OCI-LY1 (cell line): ENCODE results near the gene CPXM1.

ENCODE experiments used
- H2AFZ ChIP-seq: fragments of 200-600 bp; sonication (generic), shearing (Covaris generic); 2 replicates; pipeline ENCODE4 v1.6.0; 2014; ENCODE audit warnings: antibody characterized with exemption, mild to moderate bottlenecking, low read length
- H3F3A ChIP-seq: fragments of 200-600 bp; sonication (generic), shearing (Covaris generic); 2 replicates; pipeline ENCODE4 v1.6.0; 2014; ENCODE audit warnings: mild to moderate bottlenecking, antibody characterized with exemption, low read length, moderate library complexity; ENCODE audit not compliant: insufficient read depth
- H3K27ac ChIP-seq: fragments of 200-600 bp; sonication (generic); 2 replicates; pipeline ENCODE4 v1.5.1; 2014; ENCODE audit warnings: low read length, mixed run types, mild to moderate bottlenecking, low read depth; ENCODE audit not compliant: poor library complexity, severe bottlenecking
- H3K27me3 ChIP-seq: fragments of 200-600 bp; sonication (generic); 2 replicates; pipeline ENCODE4 v1.6.0; 2014; ENCODE audit warnings: antibody characterized with exemption, mild to moderate bottlenecking, low read length, moderate library complexity; ENCODE audit not compliant: insufficient read depth
- H3K36me3 ChIP-seq: fragments of 200-600 bp; sonication (generic); 2 replicates; pipeline ENCODE4 v1.6.1; 2014; ENCODE audit warnings: mild to moderate bottlenecking, antibody characterized with exemption, low read length, moderate library complexity, mixed read lengths; ENCODE audit not compliant: insufficient read depth
- H3K4me1 ChIP-seq: fragments of 200-600 bp; sonication (generic); 2 replicates; pipeline ENCODE4 v1.5.1; 2014; ENCODE audit warnings: mild to moderate bottlenecking, low read length, moderate library complexity; ENCODE audit not compliant: insufficient read depth, severe bottlenecking
- H3K4me2 ChIP-seq: fragments of 200-600 bp; sonication (generic), shearing (Covaris generic); 2 replicates; pipeline ENCODE4 v1.6.1; 2014; ENCODE audit warnings: low read length
- H3K4me3 ChIP-seq: fragments of 200-600 bp; sonication (generic); 2 replicates; pipeline ENCODE4 v1.5.1; 2014; ENCODE audit warnings: low read length, low read depth, mild to moderate bottlenecking, mixed read lengths; ENCODE audit not compliant: poor library complexity, severe bottlenecking
- H3K79me2 ChIP-seq: fragments of 200-600 bp; shearing (Covaris generic); 2 replicates; pipeline ENCODE4 v1.6.1; 2016; ENCODE audit warnings: mixed run types, low read length, mixed read lengths; ENCODE audit not compliant: insufficient read depth
- H3K9ac ChIP-seq: fragments of 200-600 bp; sonication (generic), shearing (Covaris generic); 2 replicates; pipeline ENCODE4 v1.6.1; 2014; ENCODE audit warnings: mild to moderate bottlenecking, low read length, mixed read lengths
- H3K9me2 ChIP-seq: fragments of 200-600 bp; sonication (generic), shearing (Covaris generic); 2 replicates; pipeline ENCODE4 v1.6.1; 2014; ENCODE audit warnings: low read depth, mild to moderate bottlenecking, low read length, mixed read lengths
- H3K9me3 ChIP-seq: fragments of 200-600 bp; shearing (Covaris generic); 2 replicates; pipeline ENCODE4 v1.6.1; 2014; ENCODE audit warnings: low read length, mixed read lengths
- H4K20me1 ChIP-seq: fragments of 200-600 bp; sonication (generic), shearing (Covaris generic); 2 replicates; pipeline ENCODE4 v1.6.0; 2016; ENCODE audit warnings: mild to moderate bottlenecking, low read length; ENCODE audit not compliant: insufficient read depth
- CTCF ChIP-seq: fragments of 200-600 bp; sonication (generic), shearing (Covaris generic); IDR thresholded peaks from 2 replicates; pipeline ENCODE4 v1.5.1; 2017; ENCODE audit warnings: mild to moderate bottlenecking, antibody characterized with exemption, low read length, moderate library complexity, mixed read lengths
- EZH2 ChIP-seq: fragments of 200-600 bp; sonication (generic), shearing (Covaris generic); IDR thresholded peaks from 2 replicates; pipeline ENCODE4 v1.8.0; 2017; ENCODE audit warnings: borderline replicate concordance, mixed run types, mild to moderate bottlenecking, antibody characterized with exemption, low read length, moderate library complexity, mixed read lengths

Gene CPXM1

GRCh38 chr20:2746636-2747265, 53.7 kb downstream of the CPXM1 start:
- Histone ChIP-seq H4K20me1 (no peaks in the 10 kb centered on the region), H3K9me3 (no peaks in the 10 kb centered on the region), H3K4me2 (no peak overlapping the region), H3K79me2 (no peaks in the 10 kb centered on the region), H3K4me3 (no peak overlapping the region), H3K27me3 (no peaks in the 10 kb centered on the region), H3K9ac (no peak overlapping the region), H2AFZ (no peak overlapping the region), H3K9me2 (no peaks in the 10 kb centered on the region), H3K27ac (no peak overlapping the region), H3K36me3 (no peaks in the 10 kb centered on the region), H3K4me1 (peaks cover 1% of the 10 kb centered on the region), H3F3A (no peaks in the 10 kb centered on the region)
- TF ChIP-seq EZH2 (no peak), CTCF (no peak)

- no peaks in the 10 kb centered on the region for H3K79me2 ChIP-seq
- H3K4me2 ChIP-seq: no peak overlapping the region
- no peaks in the 10 kb centered on the region for H3K9me2 ChIP-seq
- no peaks in the 10 kb centered on the region for H3K4me1 ChIP-seq
- no peaks in the 10 kb centered on the region for H3K27me3 ChIP-seq
- H3K9me3 ChIP-seq: no peaks in the 10 kb centered on the region
- no peak overlapping the region for H3K27ac ChIP-seq
- H3K9ac ChIP-seq: no peak overlapping the region
- H3F3A ChIP-seq: no peaks in the 10 kb centered on the region
- no peak overlapping the region for H2AFZ ChIP-seq
- H4K20me1 ChIP-seq: no peaks in the 10 kb centered on the region
- TF ChIP-seq EZH2 (no peak), CTCF (no peak)
- H3K4me3 ChIP-seq: no peak overlapping the region
- no peaks in the 10 kb centered on the region for H3K36me3 ChIP-seq
These were observed 54.3 kb downstream of the CPXM1 start for GRCh38 chr20:2745936-2746635.

GRCh38 chr20:2745060-2745910, 55.1 kb downstream of the CPXM1 start:
- no peak overlapping the region for H3K4me3 ChIP-seq
- no peak overlapping the region for H3K4me2 ChIP-seq
- no peaks in the 10 kb centered on the region for H3K27me3 ChIP-seq
- no peak overlapping the region for H3K27ac ChIP-seq
- no peaks in the 10 kb centered on the region for H3K4me1 ChIP-seq
- H3K9me3 ChIP-seq: no peaks in the 10 kb centered on the region
- no peaks in the 10 kb centered on the region for H3K9me2 ChIP-seq
- no peak overlapping the region for H3K9ac ChIP-seq
- no peaks in the 10 kb centered on the region for H4K20me1 ChIP-seq
- H3F3A ChIP-seq: no peaks in the 10 kb centered on the region
- no peaks in the 10 kb centered on the region for H3K79me2 ChIP-seq
- H2AFZ ChIP-seq: no peak overlapping the region
- TF ChIP-seq CTCF (no peak), EZH2 (no peak)
- no peaks in the 10 kb centered on the region for H3K36me3 ChIP-seq
